ENCODE measurements around the gene CASQ2. TPM values are rescaled to one million over a fixed set of nuclear protein-coding genes. Genes with fewer than 3 reads are reported as not detected.
A peak's percentile ranks its signal among the peaks of the same experiment; 100 is the strongest.

The CASQ2 gene
- total and polyA plus RNA-seq, 9 of the 15 experiments (the other 6 are each of a cell fraction or from before 2014, with no cell fraction given) = not detected

- peaks cover 48% of the 10 kb centered on the region for H3K36me3 ChIP-seq (ENCODE audit: control insufficient read depth, insufficient read depth, low read length)
- CTCF ChIA-PET (ENCODE audit: low intra/inter-chr PET ratio) = no interaction called here
Observed at GRCh38 chr1:115670476-115671175, 97.9 kb downstream of the CASQ2 start.

More at GRCh38 chr1:115670476-115671175, 97.9 kb downstream of the CASQ2 start:
- H4K20me1 ChIP-seq (replicated peaks; ENCODE audit: control insufficient read depth, insufficient read depth, low read length) = no peaks in the 10 kb centered on the region
- DNase-seq (ENCODE audit: extremely low read depth in 1 of 4, low spot score in 3 of 4) = no peak
- no peak for ATAC-seq
- no peak for FAIRE-seq
- in situ Hi-C loops (cut with MboI) = no loop called here
- intact Hi-C loops (cut with micrococcal nuclease) = no loop called here
- POLR2A ChIA-PET = interaction anchor here (1.0 to 2.7 kb wide), 5 partner anchors 10 to 62 kb away, joined by 3 to 12 read pairs (median 5); no protein-coding TSS in a partner anchor
- H3K4me2 ChIP-seq (ENCODE audit: insufficient read depth, low read length) = no peak overlapping the region
- peak overlapping the region in 1 of 2 experiments; percentile 56; a peak in 2 of 4 replicates for H3K9ac ChIP-seq (ENCODE audit: insufficient read depth in 1 of 2, low read depth in 2 of 2, low read length in 2 of 2)
- no peaks in the 10 kb centered on the region for H3K9me3 ChIP-seq (replicated peaks; ENCODE audit: control insufficient read depth, insufficient read depth, low read depth, low read length)
- no peak overlapping the region for H3K4me3 ChIP-seq
- peaks cover 11 to 42% of the 10 kb centered on the region in 2 experiments for H3K4me1 ChIP-seq (replicated peaks in 1 of 2; ENCODE audit: control insufficient read depth in 2 of 2, insufficient read depth in 2 of 2, low read length in 2 of 2)
- WGBS (ENCODE audit: insufficient coverage, low coverage, missing lambda C conversion rate) = 84% methylated on average over 14 of the region's 14 CpGs
- TF ChIP-seq MAFG (tag; conservative IDR thresholded peaks at IDR 0.05) = no peak
- TF ChIP-seq, protein P1, sequence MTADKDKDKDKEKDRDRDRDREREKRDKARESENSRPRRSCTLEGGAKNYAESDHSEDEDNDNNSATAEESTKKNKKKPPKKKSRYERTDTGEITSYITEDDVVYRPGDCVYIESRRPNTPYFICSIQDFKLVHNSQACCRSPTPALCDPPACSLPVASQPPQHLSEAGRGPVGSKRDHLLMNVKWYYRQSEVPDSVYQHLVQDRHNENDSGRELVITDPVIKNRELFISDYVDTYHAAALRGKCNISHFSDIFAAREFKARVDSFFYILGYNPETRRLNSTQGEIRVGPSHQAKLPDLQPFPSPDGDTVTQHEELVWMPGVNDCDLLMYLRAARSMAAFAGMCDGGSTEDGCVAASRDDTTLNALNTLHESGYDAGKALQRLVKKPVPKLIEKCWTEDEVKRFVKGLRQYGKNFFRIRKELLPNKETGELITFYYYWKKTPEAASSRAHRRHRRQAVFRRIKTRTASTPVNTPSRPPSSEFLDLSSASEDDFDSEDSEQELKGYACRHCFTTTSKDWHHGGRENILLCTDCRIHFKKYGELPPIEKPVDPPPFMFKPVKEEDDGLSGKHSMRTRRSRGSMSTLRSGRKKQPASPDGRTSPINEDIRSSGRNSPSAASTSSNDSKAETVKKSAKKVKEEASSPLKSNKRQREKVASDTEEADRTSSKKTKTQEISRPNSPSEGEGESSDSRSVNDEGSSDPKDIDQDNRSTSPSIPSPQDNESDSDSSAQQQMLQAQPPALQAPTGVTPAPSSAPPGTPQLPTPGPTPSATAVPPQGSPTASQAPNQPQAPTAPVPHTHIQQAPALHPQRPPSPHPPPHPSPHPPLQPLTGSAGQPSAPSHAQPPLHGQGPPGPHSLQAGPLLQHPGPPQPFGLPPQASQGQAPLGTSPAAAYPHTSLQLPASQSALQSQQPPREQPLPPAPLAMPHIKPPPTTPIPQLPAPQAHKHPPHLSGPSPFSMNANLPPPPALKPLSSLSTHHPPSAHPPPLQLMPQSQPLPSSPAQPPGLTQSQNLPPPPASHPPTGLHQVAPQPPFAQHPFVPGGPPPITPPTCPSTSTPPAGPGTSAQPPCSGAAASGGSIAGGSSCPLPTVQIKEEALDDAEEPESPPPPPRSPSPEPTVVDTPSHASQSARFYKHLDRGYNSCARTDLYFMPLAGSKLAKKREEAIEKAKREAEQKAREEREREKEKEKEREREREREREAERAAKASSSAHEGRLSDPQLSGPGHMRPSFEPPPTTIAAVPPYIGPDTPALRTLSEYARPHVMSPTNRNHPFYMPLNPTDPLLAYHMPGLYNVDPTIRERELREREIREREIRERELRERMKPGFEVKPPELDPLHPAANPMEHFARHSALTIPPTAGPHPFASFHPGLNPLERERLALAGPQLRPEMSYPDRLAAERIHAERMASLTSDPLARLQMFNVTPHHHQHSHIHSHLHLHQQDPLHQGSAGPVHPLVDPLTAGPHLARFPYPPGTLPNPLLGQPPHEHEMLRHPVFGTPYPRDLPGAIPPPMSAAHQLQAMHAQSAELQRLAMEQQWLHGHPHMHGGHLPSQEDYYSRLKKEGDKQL (CRISPR knock-in tag; IDR thresholded peaks at IDR 0.05; ENCODE audit: borderline replicate concordance) = no peak
- TF ChIP-seq, protein P2, sequence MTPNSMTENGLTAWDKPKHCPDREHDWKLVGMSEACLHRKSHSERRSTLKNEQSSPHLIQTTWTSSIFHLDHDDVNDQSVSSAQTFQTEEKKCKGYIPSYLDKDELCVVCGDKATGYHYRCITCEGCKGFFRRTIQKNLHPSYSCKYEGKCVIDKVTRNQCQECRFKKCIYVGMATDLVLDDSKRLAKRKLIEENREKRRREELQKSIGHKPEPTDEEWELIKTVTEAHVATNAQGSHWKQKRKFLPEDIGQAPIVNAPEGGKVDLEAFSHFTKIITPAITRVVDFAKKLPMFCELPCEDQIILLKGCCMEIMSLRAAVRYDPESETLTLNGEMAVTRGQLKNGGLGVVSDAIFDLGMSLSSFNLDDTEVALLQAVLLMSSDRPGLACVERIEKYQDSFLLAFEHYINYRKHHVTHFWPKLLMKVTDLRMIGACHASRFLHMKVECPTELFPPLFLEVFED (CRISPR knock-in tag; conservative IDR thresholded peaks at IDR 0.05) = no peak
- no peak for TF ChIP-seq THRAP3 (IDR thresholded peaks at IDR 0.05; ENCODE audit: borderline replicate concordance)
- no peak for TF ChIP-seq ZNF445 (CRISPR knock-in tag; IDR thresholded peaks at IDR 0.05; ENCODE audit: low read depth)
- BruUV-seq (replicated peaks) = no TSS peak
- H2AFZ ChIP-seq (ENCODE audit: low read depth, low read length) = no peak overlapping the region
- H3K79me2 ChIP-seq (ENCODE audit: control insufficient read depth, insufficient read depth, low read length) = peaks cover 10% of the 10 kb centered on the region; the same call in 2 of the 3 replicates
- H3K27ac ChIP-seq (ENCODE audit: extremely low read depth, low read depth, low read length) = 0 out of 3 replicates have a peak overlapping the region, but pooled peaks have one; percentile 8
- no peaks in the 10 kb centered on the region for H3K27me3 ChIP-seq (ENCODE audit: control insufficient read depth in 2 of 2, insufficient read depth in 2 of 2, low read length in 2 of 2)
- no peaks in the 10 kb centered on the region for H3K9me1 ChIP-seq (ENCODE audit: control insufficient read depth, insufficient read depth, low read length)

Data from K562 (cell line).